Stimulated activated CD8-positive, alpha-beta memory T cell treated with anti-CD3 and anti-CD28 coated beads, Interleukin-12 subunit alpha, Interleukin-12 subunit beta, amount 100 ng/mL, for 4 hours (primary cell): ENCODE measurements around the gene FASTKD3.
A peak's percentile ranks its signal among the peaks of the same experiment; 100 is the strongest.

ENCODE experiments used
- DNase-seq: peaks from one replicate; pipeline ENCODE4 v3.0.0-alpha.2; 2020; ENCODE audit warnings: low read depth

FASTKD3 gene

DNA sequence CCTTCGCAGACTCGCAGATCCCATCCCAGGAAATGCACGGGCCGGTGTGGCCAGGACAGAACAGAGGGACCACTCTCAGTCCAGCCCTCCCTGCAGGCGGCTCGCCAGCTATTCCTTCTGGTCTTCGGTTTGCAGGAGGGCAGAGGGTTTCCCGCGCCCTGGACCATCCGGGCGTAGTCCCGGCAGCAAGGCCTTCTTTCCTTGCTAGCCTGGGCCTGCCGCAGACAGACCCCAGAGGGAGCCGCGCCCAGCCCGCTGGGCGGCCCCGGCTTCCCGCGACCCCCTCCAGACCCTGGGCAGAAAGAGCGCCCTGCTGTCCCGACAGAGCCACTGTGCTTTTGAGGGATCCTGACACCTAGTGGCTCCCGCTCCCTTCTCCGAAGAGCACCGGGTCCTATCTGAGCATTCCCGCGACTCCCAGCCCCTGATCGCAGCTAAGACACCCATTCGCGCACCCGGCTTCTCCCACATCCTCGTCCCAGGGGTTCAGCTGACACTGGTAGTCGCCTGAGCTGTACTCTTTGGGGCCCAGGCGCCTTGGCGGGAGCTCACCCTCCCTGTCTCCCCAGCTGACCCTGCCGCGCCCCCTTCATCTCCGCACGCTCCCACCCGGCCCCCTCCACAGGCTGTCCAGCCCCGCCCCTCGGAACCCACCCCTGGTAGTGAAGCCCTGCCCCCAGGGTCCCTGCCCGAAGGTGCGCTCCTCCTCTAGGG, 19.0 kb downstream of the FASTKD3 start:
- DNase-seq = no peak

DNA sequence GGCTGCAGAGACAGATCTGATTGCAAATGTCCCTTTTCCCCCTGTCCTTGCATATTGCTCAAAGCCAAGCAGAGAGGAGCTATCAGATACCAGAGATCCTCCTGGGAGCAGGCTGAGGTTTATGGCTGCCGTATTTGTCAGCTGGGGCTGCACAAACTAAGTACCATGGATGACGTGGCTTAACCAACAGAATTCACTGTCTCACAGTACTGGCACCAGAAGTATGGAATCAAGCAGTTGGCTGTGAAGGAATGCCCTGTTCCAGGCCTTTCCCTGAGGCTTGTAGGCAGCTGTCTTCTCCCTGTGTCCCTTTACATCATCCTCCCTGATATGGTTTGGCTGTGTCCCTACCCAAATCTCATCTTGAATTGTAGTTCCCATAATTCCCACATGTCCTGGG, 20.5 kb downstream of the FASTKD3 start:
- no peak for DNase-seq

DNA sequence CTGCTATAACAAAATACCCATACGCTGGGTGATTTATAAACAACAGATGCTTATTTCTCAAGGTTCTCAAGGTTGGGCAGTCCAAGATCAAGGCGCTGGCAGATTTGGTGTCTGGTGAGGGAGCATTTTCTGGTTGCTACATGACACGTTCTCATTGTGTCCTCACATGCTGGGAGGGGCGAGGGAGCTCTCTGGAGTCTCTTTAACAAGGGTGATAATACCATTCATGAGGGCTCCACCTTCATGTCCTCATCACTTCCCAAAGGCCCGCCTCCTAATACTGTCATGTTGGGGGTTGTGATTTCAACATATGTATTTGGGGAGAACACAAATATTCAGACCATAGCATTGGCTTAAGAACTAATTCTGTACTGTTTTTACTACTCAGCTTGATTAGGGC, 22.5 kb downstream of the FASTKD3 start:
- no peak for DNase-seq

DNA sequence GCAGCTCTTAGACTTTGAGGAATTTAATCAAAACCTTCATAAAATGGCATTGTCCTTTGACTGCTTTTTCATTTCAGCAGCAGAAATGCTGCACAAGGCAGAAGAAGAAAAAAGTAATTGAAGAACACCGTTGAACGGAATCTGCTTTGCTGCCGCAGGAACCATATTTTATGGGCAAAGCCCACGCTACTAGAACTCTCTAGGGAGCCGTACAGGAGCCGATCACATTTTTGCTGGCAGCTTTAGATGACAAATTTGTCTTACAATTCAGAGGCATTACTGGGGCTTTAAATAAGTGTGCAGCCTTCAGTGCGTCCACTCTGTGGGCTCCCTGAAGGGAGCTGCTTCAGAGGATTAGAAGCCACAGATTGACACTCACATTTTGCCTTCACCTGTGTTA, 23.3 kb downstream of the FASTKD3 start:
- no peak for DNase-seq

DNA sequence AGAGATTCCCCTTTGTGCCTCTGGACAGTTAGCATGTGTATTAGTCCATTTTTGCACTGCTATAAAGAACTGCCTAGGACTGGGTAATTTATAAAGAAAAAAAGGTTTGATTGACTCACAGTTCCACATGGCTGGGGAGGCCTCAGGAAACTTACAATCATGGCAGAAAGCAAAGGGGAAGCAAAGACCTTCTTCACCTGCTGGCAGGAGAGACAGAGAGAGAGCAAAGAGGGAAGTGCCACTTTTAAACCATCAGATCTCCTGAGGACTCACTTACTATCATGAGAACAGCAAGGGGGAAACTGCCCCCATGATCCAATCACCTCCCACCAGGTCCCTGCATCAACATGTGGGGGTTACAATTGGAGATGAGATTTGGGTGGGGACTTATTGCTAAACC, 23.9 kb downstream of the FASTKD3 start:
- no peak for DNase-seq

DNA sequence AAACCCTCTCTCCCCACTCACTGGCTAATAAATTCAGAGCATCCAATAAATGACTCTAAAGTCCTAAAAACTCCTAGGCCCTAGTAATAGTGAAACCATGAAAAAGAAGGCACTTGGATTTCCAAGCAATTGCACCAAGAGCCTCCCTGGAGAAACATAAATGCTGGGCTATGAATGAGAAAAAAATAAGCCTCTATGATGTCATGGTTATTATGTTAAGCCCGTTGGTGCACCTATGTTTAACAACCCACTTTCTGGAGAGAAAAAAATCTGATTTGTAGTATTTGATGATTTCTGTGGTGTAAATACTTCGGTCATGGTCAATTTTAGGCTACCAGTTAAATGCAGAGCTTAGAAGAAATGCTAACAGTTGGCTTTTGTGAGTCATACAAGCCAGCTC, 26.3 kb downstream of the FASTKD3 start:
- DNase-seq = no peak

DNA sequence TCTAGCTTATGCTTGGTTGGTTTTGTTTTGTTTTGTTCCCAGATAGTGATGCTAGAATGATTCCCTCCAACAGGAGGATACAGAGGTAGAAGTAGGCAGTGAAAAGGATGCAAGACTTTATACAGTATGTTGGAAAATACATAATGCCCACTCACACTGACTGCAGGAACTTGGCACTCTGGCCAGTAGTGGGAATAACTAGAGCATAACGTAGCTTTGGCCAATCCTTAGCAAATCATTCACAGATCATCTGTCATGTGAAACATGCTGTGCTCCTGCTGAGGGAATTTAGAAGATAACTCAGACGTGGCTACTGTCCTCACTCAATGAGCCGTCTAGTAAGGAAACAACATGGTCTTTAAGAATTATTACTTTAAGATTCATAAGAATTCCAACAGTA, 31.4 kb downstream of the FASTKD3 start:
- no peak for DNase-seq

DNA sequence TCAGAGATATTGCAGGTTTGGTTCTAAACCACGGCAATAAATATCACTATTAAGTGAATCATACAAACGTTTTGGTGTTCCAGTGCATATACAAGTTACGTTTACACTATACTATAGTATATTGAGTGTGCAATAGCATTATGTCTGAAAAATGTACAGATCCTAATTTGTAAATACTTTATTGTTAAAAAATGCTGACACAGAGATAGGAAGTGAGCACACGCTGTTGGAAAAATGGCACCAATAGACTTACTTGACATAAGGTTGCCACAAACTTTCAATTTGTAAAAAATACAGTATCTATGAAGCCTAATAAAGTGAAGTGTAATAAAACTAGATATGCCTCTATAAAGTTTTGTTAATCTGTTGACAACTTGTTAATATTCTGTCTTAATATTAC, 33.8 kb downstream of the FASTKD3 start:
- no peak for DNase-seq

DNA sequence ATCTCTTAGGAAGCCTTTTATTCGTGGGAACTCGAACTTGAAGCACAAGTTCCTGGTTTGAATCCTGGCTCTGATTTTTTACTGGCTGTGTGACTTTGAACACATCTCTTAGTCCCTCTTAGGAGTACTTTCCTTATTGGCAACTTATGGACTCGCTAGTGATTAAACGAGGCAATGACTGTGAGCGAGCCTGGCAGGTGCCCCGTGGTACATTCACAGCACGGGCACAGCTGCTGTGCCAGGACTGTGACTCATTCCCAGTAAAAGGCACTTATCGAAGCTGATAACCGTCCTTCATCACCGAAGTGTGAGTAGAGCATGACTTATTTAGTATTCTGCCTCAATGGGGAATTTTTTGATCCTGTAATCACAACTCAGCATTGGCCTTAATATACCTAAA, 40.6 kb downstream of the FASTKD3 start:
- no peak for DNase-seq

DNA sequence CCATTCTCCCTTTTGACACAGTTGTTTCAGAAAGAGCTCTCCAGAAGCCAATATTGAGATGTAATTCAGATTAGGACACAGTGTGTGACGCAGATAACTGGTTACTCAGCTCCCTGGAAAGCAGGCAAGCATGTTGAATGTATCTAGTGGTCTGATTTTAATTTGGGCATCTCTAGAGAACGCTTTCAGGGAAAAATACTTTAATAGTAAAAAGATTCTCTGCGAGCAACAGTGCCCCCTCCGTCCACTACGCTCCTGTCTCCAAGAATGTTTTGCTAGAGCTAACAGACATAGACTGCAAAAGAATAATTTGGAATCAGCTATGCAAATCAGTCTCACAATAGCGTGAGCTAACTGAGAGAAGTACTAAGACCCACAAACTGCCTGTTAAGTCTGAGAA, 41.2 kb downstream of the FASTKD3 start:
- DNase-seq = no peak

DNA sequence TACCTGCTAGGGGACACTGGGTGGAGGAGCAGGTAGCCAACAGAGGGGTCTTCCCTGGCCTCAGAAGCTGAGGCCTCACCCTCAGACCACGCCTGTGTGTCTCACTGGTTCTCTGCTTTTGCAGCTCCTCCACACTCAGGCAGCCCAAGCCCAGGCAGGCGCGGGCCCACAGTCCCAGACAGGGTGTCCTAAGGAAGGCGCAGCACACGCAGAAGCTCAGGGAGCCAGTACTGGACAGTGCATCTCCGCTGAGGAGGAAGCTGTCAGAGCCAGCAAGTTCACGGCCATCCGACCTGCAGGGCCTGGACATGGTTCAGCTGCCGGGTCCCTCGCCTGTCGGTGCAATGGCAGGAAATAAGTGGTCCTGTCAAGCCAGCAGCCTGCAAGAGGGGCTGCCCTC, 43.2 kb downstream of the FASTKD3 start:
- no peak for DNase-seq

DNA sequence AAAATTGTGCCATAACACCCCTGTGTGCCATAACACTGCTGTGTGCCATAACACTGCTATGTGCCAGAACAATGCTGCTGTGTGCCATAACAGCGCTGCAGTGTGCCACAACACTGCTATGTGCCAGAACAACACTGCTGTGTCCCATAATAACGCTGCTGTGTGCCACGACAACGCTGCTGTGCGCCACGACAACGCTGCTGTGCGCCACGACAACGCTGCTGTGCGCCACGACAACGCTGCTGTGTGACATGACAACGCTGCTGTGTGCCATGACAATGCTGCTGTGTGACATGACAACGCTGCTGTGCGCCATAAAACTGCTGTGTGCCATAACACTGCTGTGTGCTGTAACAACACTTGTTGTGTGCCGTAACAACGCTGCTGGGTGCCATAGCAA, 43.8 kb downstream of the FASTKD3 start:
- no peak for DNase-seq

DNA sequence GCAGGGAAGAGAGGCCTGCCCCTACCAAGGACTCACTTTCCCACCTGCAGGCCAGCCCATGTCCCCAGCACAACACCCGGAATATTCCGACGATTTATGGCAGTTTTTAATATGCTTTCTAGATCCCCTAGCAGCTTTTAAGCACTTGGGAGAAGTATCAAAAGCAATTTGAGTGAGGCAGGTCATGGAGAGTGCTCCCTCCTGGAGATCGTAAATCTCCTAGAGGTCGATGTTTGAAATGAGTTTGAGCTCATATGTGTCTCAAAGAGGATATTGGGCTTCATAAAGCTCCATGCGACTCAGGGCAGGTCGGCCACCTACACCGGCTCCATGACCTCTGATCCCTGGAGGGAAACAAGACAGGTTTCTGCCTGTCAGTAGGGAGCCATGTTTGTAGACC, 45.2 kb downstream of the FASTKD3 start:
- DNase-seq = no peak

DNA sequence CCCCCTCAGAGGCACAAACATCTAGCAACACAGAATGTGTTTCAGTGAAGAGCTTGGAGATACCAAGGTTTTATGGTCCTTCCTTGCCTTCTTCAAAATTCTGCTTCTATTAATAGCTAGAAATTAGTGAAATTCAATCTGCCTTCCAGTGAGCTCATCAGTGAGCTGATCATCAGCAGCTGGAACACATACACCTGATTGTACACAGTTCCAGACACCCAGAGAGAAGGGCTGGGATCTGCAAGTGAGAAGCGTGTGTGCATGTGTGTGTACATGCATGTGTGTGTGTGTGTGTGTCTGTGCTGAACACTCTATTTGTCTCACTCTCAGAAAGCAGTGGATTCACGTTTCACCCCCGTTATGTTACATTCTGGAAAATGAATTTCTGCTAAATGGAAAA, 46.4 kb downstream of the FASTKD3 start:
- DNase-seq = no peak

DNA sequence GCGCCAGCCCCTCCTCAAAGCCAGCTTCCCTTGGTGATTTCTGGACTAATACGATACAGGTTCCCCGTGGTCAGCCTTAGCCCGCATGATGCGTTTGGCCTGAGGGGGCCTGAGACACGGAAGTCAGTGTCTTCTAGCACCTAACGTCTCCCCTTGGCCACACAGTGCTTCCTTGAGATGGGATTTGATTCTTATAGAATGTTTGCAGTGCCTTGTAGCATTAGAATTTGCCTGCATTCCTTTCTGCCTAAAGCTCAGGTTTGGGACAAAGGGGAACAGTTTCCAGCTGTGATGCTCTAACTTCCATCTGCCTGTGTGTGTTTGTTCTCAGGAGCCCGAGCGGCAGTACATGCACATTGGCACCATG, 52.3 kb downstream of the FASTKD3 start:
- DNase-seq = no peak

DNA sequence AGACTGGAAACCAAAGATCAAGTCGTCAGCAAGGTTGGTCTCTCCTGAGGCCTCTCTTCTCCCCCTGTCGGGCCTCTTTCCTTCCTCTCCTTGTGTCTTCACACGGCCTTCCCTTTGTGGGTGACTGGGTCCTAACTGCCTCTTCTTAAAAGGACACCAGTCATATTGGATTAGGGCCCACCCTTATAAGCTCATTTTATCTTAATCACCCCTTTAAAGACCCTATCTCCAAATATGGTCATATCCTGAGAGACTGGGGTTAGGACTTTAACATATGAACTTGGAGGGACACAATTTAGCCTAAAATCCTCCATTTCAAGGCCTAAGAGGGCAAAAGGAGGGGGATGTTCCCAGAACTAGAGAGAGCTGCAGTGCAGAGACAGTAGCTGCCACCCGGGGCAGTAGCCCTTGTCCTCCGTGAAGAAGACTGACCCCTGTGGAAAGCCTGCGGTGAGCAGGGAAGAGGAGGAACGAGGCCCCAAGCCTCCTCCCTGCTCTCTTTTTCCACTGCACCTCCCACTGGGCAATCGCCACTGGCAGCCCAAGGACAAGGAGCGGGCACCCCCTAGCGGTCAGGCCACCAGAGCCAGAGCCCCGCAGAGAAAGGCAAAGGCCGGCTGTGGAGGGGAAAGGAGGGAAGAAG, 52.8 kb downstream of the FASTKD3 start:
- DNase-seq = peak; percentile 7

DNA sequence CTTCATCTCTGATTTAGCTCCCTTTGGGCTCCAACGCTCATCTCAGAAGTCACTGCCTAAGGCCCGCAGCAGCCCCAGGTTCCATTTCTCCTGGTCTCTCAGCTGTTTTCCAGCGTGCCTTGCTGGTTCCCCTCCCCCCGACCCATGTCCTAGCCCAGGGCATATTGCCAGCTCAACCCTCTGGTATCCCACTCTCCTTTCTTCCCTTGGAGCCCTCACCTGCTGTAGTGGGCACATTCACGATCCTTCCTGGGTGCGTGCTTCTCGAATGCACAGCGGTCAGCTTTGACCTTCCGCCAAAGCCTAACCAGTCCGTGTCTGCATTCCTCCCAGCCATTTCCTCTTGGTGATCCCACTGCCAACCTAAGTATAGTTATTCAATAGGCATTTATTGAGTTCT, 54.0 kb downstream of the FASTKD3 start:
- no peak for DNase-seq

DNA sequence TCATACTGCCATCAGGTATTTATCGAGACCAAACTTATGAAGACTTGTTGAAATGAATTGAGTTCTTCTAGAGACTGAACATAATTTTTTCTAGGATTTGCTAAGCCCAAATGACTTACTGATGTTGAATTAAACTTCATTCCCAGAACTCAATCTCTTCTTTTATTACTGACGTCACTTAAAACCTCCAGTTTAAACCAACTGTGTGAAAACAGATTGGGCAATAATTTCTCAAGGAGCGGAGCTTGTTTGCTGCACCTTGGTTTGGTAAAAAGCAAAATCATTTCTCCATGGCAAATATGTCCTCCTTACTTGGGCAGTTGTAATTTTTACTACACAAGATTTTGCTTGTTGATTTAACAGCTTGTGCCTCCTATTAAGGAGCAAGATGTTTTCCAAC, 55.3 kb downstream of the FASTKD3 start:
- DNase-seq = no peak

DNA sequence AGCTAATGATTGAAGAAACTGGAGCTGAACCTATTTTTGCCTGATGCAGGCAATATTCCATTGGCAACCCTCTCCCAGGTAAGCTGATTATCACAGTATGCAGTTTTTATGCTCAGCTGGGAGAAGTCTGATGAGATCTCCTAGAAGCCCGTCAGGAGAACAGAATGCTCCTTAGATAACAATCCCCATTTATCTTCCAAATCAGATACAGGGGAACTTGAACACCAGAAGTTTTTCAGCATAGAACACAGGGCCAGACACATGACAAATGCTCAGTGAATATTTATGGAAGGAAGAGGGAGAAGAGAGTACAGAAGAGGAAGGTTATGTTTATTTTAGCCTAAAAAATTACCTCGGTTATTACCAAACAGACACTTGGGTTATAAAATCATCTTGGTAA, 55.8 kb downstream of the FASTKD3 start:
- DNase-seq = no peak

DNA sequence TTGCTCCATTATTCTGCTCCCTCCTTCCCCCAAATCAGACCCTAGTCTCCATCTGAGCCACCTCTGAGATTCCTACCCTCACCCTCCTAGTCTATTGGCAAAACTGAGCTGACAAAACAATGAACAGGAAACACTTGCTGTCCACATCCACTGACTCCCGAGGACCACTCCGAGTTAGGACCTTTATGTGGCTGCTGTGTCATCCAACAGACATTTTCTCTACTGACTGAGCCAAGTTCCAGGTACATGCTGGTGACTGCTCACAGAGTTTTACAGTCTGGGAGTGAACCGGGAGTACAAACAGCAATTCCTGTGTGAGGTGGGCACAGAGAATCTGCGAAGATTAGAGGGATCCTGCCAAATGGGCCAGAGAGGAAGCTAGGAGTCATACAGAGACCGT, 57.1 kb downstream of the FASTKD3 start:
- no peak for DNase-seq
